Caki2 (cell line): ENCODE results near the gene ALDH3A2. TPM values are rescaled to one million over a fixed set of nuclear protein-coding genes. Genes with fewer than 3 reads are reported as not detected.
"Not testable (repeated sequence)": the region's sequence is repeated elsewhere in the genome, so short reads cannot be mapped to it uniquely, and the experiment has no call there.

Source experiments
- DNase-seq: peaks from one replicate; pipeline ENCODE4 v3.0.0-alpha.2; 2015; ENCODE audit warnings: low read depth
- in situ Hi-C: cut with HindIII; loops from 2 replicates; pipeline ENCODE4 v1.10.0; 2016; ENCODE audit warnings: low sequenced_read_pairs, low pct_unique_long_range_greater_than_20kb, mixed read lengths
- total RNA-seq: library from RNA; depleted of rRNA; stranded (reverse); fragments of >200 nt; shearing (Covaris generic); gene quantifications from 2 replicates; pipeline ENCODE4 v1.2.3, GENCODE V29; 2014; ENCODE audit warnings: low replicate concordance

ALDH3A2 gene
- total RNA-seq, 1 experiment from 2014 or later: 114 TPM

GRCh38 chr17:19669680-19670079 is 21.1 kb downstream of the ALDH3A2 start:
- in situ Hi-C loops, DNase-seq: not testable (repeated sequence)

- in situ Hi-C loops: no loop called here
Observed at GRCh38 chr17:19670908-19671307, 22.4 kb downstream of the ALDH3A2 start.

GRCh38 chr17:19671433-19671832 is 22.9 kb downstream of the ALDH3A2 start:
- in situ Hi-C loops: no loop called here
- DNase-seq: no peak

More at GRCh38 chr17:19670908-19671307, 22.4 kb downstream of the ALDH3A2 start:
- no peak for DNase-seq

DNA sequence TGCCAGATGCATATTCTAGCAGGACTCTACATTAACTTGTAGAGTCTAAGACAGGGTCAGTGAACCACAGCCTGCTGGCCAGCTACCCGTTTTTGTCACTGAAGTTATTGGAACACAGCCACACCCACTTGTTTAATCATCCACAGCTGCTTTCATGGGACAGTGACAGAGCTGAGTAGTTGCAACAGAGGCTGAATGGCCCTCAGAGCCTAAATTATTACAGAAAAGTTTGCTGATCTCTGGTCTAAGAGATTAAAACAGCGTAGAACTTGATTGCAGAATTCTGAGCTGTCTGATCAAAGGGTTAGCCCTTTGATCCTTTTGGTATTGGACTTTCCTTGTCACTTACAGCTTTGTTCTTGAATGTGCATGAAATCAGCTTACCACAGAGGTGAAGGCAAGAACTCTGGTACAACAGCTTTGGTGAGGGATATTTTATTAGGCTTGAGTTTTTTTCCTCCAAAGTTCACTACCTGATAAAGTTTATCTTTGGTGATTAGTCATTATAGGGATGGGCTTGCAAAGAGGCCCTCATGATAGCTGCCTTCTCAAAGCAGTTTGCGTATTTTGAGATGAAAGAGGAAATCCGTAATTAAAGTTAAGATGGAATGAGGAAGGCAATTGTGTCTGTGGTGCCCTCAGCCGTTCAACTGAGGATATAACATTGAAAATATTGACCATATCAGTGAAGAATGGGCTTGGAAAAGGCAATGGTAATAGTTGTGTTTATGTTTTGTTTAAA is 23.6 kb downstream of the ALDH3A2 start:
- peak; percentile 74 for DNase-seq
- in situ Hi-C loops: no loop called here

DNA sequence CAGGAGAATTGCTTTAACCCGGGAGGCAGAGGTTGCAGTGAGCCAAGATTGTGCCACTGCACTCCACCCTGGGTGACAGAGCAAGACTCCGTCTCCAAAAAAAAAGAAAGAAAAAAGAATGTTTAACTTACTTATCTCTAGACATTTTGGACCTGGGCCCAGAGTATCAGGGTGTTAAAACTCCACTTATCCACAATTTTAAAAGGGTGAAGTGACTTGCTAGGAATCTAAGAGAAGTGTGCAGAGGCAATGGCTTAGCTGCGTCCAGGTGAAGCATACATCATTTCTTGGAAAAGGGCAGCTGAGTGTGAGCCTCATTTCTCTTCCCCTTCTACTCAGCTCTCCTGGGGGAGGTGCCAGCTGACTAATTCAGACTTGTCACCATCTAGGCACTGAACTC is 25.1 kb downstream of the ALDH3A2 start:
- DNase-seq: no peak
- in situ Hi-C loops: no loop called here

- DNase-seq: no peak
- in situ Hi-C loops: no loop called here
Observed at GRCh38 chr17:19676896-19677295, 28.3 kb downstream of the ALDH3A2 start.

GRCh38 chr17:19677736-19678379 is 29.3 kb downstream of the ALDH3A2 start:
- in situ Hi-C loops: no loop called here

DNA sequence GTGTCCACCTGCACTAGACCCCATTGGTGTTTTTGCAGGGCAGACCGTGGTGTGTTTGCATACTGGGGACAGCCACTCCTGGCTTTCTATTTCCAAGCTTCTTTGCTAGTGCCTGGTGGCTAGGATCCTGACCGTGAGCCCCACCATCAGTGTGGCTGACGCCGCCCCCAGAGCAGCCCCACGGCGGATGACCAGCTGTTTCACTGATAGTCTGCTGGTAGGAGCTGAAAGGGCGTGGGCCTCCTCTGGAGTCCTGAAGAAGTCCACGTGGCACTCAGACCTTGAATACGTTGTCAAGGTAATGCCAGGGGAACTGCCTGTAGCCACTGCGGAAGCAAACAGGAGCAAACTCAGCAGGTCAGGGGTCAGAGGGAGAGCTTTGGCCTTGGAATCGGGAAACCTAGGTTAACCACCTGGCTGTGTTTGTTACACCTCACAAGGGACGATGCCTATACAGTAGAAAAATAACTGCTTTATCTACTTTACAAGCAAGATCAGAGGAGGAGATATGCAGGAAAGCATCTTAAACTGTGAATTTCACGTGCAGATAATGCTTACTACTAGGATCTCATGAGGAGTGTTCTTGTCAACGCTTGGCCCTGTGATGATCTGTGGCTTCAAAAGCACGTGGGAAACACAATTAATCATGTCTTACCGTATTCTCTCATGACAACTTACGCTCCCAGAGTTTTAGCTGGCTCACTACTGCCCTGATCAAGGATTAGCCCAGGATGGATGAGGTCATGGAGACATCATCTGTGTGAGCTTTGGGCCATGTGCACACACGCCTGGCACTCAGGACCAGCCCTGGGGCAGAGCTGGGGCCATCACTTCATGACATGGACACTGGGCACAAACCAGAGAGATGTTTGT is 30.3 kb downstream of the ALDH3A2 start:
- DNase-seq: no peak
- in situ Hi-C loops: no loop called here

More at GRCh38 chr17:19677736-19678379, 29.3 kb downstream of the ALDH3A2 start:
- no peak for DNase-seq

DNA sequence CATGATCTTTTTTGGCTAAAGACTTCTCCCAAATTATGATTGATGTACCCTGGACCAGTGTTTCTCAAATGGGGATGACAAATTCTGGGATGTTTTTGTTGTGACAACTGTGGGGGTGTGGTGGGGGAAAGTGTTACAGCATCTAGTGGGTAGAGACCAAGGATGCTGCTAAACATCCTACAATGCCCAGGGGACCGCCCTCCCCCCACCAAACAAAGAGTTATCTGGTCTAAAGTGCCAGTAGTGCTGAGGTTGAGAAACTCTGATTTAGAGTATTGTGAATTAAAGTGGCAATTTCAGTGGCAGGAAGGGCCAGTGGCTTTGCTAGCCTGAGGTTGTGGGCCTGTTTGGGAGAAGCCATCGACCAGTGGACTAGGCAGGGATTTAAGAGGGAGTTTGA is 34.6 kb downstream of the ALDH3A2 start:
- no peak for DNase-seq
- in situ Hi-C loops: no loop called here

DNA sequence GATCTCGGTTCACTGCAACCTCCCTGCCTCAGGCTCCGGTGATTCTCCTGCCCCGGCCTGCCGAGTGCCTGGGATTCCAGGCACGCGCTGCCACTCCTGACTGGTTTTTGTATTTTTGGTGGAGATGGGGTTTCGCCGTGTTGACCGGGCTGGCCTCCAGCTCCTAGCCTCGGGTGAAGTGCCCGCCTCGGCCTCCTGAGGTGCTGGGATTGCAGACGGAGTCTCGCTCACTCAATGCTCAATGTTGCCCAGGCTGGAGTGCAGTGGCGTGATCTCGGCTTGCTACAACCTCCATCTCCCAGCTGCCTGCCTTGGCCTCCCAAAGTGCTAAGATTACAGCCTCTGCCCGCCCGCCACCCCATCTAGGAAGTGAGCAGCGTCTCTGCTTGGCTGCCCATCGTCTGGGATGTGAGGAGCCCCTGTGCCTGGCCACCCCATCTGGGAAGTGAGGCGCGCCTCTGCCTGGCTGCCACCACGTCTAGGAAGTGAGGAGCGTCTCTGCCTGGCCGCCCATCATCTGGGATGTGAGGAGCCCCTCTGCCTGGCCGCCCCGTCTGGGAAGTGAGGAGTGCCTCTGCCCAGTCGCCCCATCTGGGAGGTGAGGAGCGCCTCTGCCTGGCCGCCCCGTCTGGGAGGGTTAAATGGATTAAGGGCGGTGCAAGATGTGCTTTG is 36.5 kb downstream of the ALDH3A2 start:
- DNase-seq, in situ Hi-C loops: not testable (repeated sequence)

- in situ Hi-C loops: no loop called here
- no peak for DNase-seq
Observed at GRCh38 chr17:19686400-19687090, 38.0 kb downstream of the ALDH3A2 start.

DNA sequence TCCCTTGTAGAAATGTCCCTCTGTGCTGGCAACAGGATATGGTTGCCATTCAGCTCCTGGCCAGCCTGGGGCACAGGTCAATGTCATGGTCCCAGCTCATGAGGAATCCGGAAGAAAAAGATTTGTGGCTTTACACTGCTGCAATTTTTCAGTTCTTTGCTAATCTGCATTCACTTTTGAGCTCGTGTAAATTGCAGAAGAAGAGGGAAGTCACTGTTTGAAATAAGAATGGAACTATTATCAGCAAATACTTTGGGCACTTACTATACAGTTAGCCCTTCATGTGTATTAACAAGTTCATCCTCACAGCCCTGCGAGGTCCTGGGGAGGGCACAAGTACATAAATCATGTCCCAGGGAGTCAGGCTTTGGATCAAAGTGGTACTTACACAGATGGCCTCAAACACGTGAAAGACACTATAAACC is 53.7 kb downstream of the ALDH3A2 start:
- DNase-seq: peak; percentile 50
- in situ Hi-C loops: no loop called here

DNA sequence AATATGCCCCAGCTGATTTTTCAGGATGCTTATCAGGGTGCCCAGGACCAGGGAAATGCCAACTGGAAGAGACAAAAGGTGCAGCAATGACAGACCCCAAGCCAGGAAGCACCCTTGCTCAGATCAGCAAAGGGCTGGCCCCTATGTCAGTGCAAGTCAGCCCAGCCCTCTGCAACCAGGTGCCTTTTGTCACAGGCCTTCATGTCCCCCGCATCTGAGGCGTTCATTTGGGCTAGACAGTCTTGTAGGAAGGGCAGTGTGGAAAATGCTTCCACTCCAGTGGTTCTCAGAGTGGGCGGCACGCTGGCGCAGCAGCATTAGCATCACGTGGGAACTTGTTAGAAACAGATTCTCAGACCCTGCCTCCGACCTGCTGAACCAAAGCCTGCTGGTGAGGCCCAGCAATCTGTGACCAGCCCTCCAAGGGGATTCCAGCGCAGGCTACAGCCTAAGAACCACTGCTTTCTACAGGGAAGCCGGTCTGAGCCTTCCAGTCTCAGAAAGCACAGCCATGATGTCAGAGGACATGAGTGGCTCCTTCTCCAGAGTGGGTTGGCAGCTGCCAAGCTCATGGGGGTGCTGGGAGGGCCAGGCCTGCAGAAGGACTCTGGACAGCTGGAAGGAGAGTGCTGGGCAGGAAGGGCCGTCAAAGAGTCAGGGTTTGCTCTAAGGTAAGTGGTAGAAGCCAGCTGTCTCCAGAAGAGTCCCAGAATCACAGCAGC is 54.7 kb downstream of the ALDH3A2 start:
- no peak for DNase-seq
- in situ Hi-C loops: no loop called here

DNA sequence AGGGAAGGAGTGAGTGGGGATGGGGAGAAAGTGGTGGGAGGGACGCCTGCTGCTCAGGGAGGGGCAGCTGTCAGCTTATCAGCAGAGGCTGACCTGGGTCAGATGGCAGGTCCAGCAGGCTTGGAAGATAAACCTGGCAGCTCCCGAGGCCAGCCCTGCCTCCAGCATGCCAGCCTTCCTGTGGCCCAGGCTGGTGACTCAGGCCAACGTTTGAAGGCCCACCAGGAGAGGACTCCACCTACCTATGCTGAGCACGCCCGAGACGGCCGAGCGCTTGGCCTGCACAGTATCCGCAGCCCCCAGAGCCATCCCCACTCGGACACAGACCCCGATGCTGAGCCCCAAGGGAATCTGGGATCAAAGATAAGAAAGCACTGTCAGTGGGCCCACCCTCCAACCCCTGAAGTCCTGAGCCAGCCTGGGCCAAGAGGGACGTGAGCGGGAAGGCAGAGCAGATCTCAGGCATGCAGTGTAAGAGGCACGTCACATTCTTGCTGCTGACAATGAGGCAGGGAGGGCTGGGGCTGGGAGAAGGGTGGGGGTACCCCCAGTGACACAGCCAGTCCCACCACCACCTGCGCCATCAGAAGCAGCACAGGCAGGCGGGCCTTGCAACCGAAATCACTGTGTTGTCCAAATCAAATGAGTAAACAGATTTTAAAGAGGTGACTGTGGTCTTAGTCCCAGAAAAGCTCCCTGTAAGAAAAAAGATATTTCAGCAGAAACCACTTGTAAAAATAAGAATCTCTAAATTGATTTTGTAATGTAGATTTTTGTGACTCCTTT is 55.5 kb downstream of the ALDH3A2 start:
- in situ Hi-C loops: no loop called here
- DNase-seq: no peak

DNA sequence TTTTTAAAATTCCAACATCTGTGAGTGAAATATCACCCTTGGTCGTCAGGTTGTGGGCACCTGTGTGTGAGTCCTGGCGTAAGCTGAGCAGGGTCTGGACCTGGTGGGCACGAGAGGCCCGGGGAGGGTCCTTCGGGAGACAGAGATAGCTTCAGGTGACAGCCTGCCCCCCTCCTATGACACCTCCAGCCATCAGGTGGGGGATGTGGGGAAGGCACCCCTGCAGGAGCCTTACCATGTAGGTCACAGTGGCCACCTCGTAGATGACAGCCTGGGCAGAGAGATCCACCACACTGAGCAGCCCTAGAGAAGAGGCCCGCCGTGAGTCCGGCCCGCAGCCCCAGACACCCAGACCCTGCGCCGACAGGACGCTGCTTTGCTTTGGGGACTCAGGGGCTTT is 56.6 kb downstream of the ALDH3A2 start:
- no peak for DNase-seq
- in situ Hi-C loops: no loop called here
